Stimulated activated CD4-positive, alpha-beta T cell treated with anti-CD3 and anti-CD28 coated beads, Interleukin-12 subunit alpha, Interleukin-12 subunit beta, amount 100 ng/mL, for 48 hours (primary cell): ENCODE results near the gene BPIFB6.

Source experiments
- DNase-seq, 3 donors: peaks; one replicate each; pipeline ENCODE4 v3.0.0-alpha.2; 2020; ENCODE audit warnings: low read depth in 2 of 3, low spot score in 1 of 3

BPIFB6 gene

GRCh38 chr20:33059741-33060390 is 28.4 kb downstream of the BPIFB6 start:
- no peak for DNase-seq

- no peak for DNase-seq
Measured at GRCh38 chr20:33061658-33062028, 30.2 kb downstream of the BPIFB6 start.

GRCh38 chr20:33062105-33062824 is 30.8 kb downstream of the BPIFB6 start:
- no peak for DNase-seq

- no peak for DNase-seq
Measured at GRCh38 chr20:33062825-33063149, 31.3 kb downstream of the BPIFB6 start.

GRCh38 chr20:33063271-33063670 is 31.8 kb downstream of the BPIFB6 start:
- DNase-seq = no peak

GRCh38 chr20:33064572-33065287 is 33.3 kb downstream of the BPIFB6 start:
- no peak for DNase-seq

- DNase-seq = no peak
Measured at GRCh38 chr20:33065785-33066184, 34.3 kb downstream of the BPIFB6 start.

- no peak for DNase-seq
Measured at GRCh38 chr20:33067806-33068205, 36.4 kb downstream of the BPIFB6 start.

- DNase-seq = no peak
Measured at GRCh38 chr20:33068251-33068939, 36.9 kb downstream of the BPIFB6 start.

- DNase-seq = no peak
Measured at GRCh38 chr20:33069673-33070072, 38.2 kb downstream of the BPIFB6 start.

- no peak for DNase-seq
Measured at GRCh38 chr20:33070111-33071053, 38.9 kb downstream of the BPIFB6 start.

GRCh38 chr20:33071198-33071597 is 39.8 kb downstream of the BPIFB6 start:
- no peak for DNase-seq

GRCh38 chr20:33072362-33072761 is 40.9 kb downstream of the BPIFB6 start:
- no peak for DNase-seq

GRCh38 chr20:33072813-33073212 is 41.4 kb downstream of the BPIFB6 start:
- no peak for DNase-seq

- DNase-seq = no peak
Measured at GRCh38 chr20:33074675-33075074, 43.2 kb downstream of the BPIFB6 start.

GRCh38 chr20:33075281-33075680 is 43.8 kb downstream of the BPIFB6 start:
- no peak for DNase-seq

GRCh38 chr20:33076662-33077372 is 45.4 kb downstream of the BPIFB6 start:
- DNase-seq = no peak

- no peak for DNase-seq
Measured at GRCh38 chr20:33079259-33079658, 47.8 kb downstream of the BPIFB6 start, which contains the start of gene BPIFB4. BPIFB4 (plus strand) TSS chr20:33079643; CDS start chr20:33081527, 1,884 bp downstream.

GRCh38 chr20:33081411-33082154 is 50.1 kb downstream of the BPIFB6 start:
- DNase-seq = no peak
